ENCODE measurements around the gene ACTN4.

Gene ACTN4

GRCh38 chr19:38661136-38661535 is 13.7 kb downstream of the ACTN4 start:
- DNase-seq (ENCODE audit: low read depth), result no peak

GRCh38 chr19:38661996-38662395 is 14.5 kb downstream of the ACTN4 start:
- DNase-seq (ENCODE audit: low read depth), result no peak

GRCh38 chr19:38662537-38663155 is 15.2 kb downstream of the ACTN4 start:
- no peak for DNase-seq (ENCODE audit: low read depth)

GRCh38 chr19:38663156-38663651 is 15.8 kb downstream of the ACTN4 start:
- DNase-seq (ENCODE audit: low read depth), result no peak

GRCh38 chr19:38663957-38664502 is 16.6 kb downstream of the ACTN4 start:
- DNase-seq (ENCODE audit: low read depth), result no peak

GRCh38 chr19:38664503-38665211 is 17.2 kb downstream of the ACTN4 start:
- DNase-seq (ENCODE audit: low read depth), result no peak

GRCh38 chr19:38665219-38665931 is 17.9 kb downstream of the ACTN4 start:
- no peak for DNase-seq (ENCODE audit: low read depth)

GRCh38 chr19:38665950-38666662 is 18.7 kb downstream of the ACTN4 start:
- no peak for DNase-seq (ENCODE audit: low read depth)

GRCh38 chr19:38666663-38667511 is 19.4 kb downstream of the ACTN4 start:
- no peak for DNase-seq (ENCODE audit: low read depth)

- no peak for DNase-seq (ENCODE audit: low read depth)
Observed at GRCh38 chr19:38667661-38668171, 20.3 kb downstream of the ACTN4 start.

GRCh38 chr19:38669552-38669951 is 22.1 kb downstream of the ACTN4 start:
- DNase-seq (ENCODE audit: low read depth), result no peak

GRCh38 chr19:38670921-38671398 is 23.5 kb downstream of the ACTN4 start:
- no peak for DNase-seq (ENCODE audit: low read depth)

GRCh38 chr19:38671654-38672053 is 24.2 kb downstream of the ACTN4 start:
- no peak for DNase-seq (ENCODE audit: low read depth)

- DNase-seq (ENCODE audit: low read depth), result no peak
Observed at GRCh38 chr19:38673030-38673429, 25.6 kb downstream of the ACTN4 start.

GRCh38 chr19:38674388-38675171 is 27.1 kb downstream of the ACTN4 start:
- no peak for DNase-seq (ENCODE audit: low read depth)

- DNase-seq (ENCODE audit: low read depth), result no peak
Observed at GRCh38 chr19:38675611-38676010, 28.2 kb downstream of the ACTN4 start.

GRCh38 chr19:38676023-38676877 is 28.8 kb downstream of the ACTN4 start:
- DNase-seq (ENCODE audit: low read depth), result no peak

- DNase-seq (ENCODE audit: low read depth), result no peak
Observed at GRCh38 chr19:38676878-38677646, 29.6 kb downstream of the ACTN4 start.
